ENCODE results near the gene APBB1IP.

Gene APBB1IP

DNA sequence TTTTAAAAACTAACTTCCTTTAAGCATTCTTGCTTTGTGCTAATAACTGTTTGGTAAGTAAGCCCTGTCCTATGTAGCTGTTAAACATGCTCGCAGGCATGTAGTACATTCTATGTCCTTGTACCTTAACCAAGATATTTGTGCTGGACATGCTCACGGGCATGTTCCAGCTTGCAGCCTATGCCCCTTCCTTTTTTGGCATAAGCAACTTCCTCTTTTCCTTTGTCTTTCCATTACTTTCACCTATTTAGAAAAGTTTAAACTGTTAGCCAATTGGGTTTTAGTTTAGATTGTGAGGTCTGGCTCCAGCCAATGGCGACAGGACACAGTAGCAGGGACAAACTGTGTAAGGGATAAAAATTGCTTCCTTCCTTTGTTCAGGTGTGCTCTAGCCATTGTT, 14.4 kb upstream of the APBB1IP start:
- no peak overlapping the region for H3K4ac ChIP-seq (ENCODE audit: low read depth, low read length)
- H4K8ac ChIP-seq (ENCODE audit: low read depth, low read length) = no peak overlapping the region
- no peak overlapping the region for H4K12ac ChIP-seq (ENCODE audit: low read depth, low read length)
- WGBS (ENCODE audit: extremely low coverage, insufficient coverage, insufficient read length) = no CpG with 5 or more reads among the region's 3 CpGs
- no peak overlapping the region for H3K14ac ChIP-seq (ENCODE audit: low read length)
- no peaks in the 10 kb centered on the region for H3K79me1 ChIP-seq (ENCODE audit: low read length)
- no peaks in the 10 kb centered on the region for H3K9me3 ChIP-seq (ENCODE audit: insufficient read depth, low read depth, low read length)
- no peak overlapping the region for H2BK5ac ChIP-seq (ENCODE audit: low read depth, low read length, poor library complexity)
- no peak overlapping the region for H3K18ac ChIP-seq (ENCODE audit: low read length)
- no peaks in the 10 kb centered on the region for H3K4me1 ChIP-seq (ENCODE audit: control insufficient read depth in 1 of 2, insufficient read depth in 2 of 2, low read length in 2 of 2)
- no peaks in the 10 kb centered on the region for H3K79me2 ChIP-seq (ENCODE audit: control insufficient read depth, insufficient read depth, low read length, poor library complexity)
- no peak overlapping the region for H3K27ac ChIP-seq (ENCODE audit: low read depth, low read length)
- H3K9ac ChIP-seq (ENCODE audit: low read length) = no peak overlapping the region
- no peak overlapping the region for H2AK5ac ChIP-seq (ENCODE audit: low read length)
- H2AFZ ChIP-seq (ENCODE audit: insufficient read depth, low read length, poor library complexity) = no peak overlapping the region
- H2BK120ac ChIP-seq (ENCODE audit: insufficient read depth, low read length, poor library complexity) = no peak overlapping the region
- H3K4me2 ChIP-seq (ENCODE audit: low read length) = no peak overlapping the region
- H4K91ac ChIP-seq (ENCODE audit: low read depth, low read length) = no peak overlapping the region
- H3K27me3 ChIP-seq (ENCODE audit: insufficient read depth, low read length) = no peaks in the 10 kb centered on the region
- H3K23ac ChIP-seq (ENCODE audit: low read length) = no peak overlapping the region
- H2BK12ac ChIP-seq (ENCODE audit: low read length) = no peak overlapping the region
- no peak for DNase-seq
- H3K36me3 ChIP-seq (ENCODE audit: control insufficient read depth in 1 of 2, insufficient read depth in 2 of 2, low read length in 2 of 2) = no peaks in the 10 kb centered on the region
- H3K4me3 ChIP-seq (ENCODE audit: low read depth, low read length) = no peak overlapping the region

DNA sequence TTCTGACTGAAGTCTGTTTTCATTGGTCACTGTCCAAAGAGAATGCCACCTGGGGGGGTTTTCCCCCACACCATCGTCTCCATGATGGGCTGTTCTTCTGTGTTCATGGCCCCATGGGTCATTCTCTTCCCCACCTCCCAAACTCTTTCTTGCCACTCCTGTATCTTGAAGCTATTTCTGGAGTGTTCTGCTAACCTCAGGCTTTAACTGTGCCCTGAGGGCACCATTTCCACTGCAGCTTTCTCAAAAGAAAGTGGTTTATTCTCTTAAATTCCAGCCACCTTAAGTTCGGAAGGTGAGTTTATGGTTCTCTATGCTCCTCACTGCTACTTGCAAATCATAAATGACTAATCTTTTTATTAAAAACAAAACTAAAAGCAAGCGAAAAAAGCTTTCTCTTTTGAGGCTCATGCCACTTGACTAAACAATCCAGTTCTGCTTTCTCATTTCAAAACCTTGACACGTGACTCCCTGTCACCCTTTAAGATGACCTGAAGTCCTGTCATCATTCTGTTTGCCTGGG, 7.4 kb upstream of the APBB1IP start:
- Histone ChIP-seq H3K36me3 (ENCODE audit: control insufficient read depth in 1 of 2, insufficient read depth in 2 of 2, low read length in 2 of 2) (no peaks in the 10 kb centered on the region), H3K79me1 (ENCODE audit: low read length) (no peaks in the 10 kb centered on the region), H4K91ac (ENCODE audit: low read depth, low read length) (no peak overlapping the region), H3K9ac (ENCODE audit: low read length) (no peak overlapping the region), H3K4me3 (ENCODE audit: low read depth, low read length) (no peak overlapping the region), H3K27ac (ENCODE audit: low read depth, low read length) (no peak overlapping the region), H3K4me2 (ENCODE audit: low read length) (no peak overlapping the region), H2AK5ac (ENCODE audit: low read length) (no peak overlapping the region), H2BK120ac (ENCODE audit: insufficient read depth, low read length, poor library complexity) (no peak overlapping the region), H3K79me2 (ENCODE audit: control insufficient read depth, insufficient read depth, low read length, poor library complexity) (no peaks in the 10 kb centered on the region), H3K27me3 (ENCODE audit: insufficient read depth, low read length) (no peaks in the 10 kb centered on the region), H3K4me1 (ENCODE audit: control insufficient read depth in 1 of 2, insufficient read depth in 2 of 2, low read length in 2 of 2) (peaks cover 0 to 6% of the 10 kb centered on the region in 2 experiments), H4K12ac (ENCODE audit: low read depth, low read length) (no peak overlapping the region), H3K4ac (ENCODE audit: low read depth, low read length) (no peak overlapping the region), H2BK5ac (ENCODE audit: low read depth, low read length, poor library complexity) (no peak overlapping the region), H3K14ac (ENCODE audit: low read length) (no peak overlapping the region), H4K8ac (ENCODE audit: low read depth, low read length) (no peak overlapping the region), H3K18ac (ENCODE audit: low read length) (no peak overlapping the region), H3K9me3 (ENCODE audit: insufficient read depth, low read depth, low read length) (no peaks in the 10 kb centered on the region), H2AFZ (ENCODE audit: insufficient read depth, low read length, poor library complexity) (no peak overlapping the region), H3K23ac (ENCODE audit: low read length) (no peak overlapping the region), H2BK12ac (ENCODE audit: low read length) (no peak overlapping the region)
- DNase-seq = peak; percentile 33 to 78
- WGBS (ENCODE audit: extremely low coverage, insufficient coverage, insufficient read length) = no CpG with 5 or more reads among the region's 4 CpGs

DNA sequence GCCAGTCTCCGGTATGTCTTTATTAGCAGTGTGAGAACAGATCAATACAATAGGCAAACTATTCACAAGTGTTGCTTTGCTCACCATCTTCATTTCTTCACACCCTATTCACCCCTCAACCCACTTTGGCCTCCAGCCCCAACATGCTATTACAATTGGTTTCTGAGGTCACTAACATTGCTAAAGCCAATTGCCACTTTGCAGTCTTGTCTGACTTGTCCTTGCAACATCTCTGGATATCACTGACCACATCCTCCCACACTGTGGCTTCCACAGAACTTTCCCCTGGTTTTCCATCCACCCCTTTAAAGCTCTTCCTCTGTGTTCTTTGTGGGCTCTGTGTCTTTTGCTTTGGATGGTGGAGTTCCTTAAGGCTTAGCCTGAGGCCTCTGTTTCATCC, 5.2 kb upstream of the APBB1IP start:
- DNase-seq = peak in 1 of 2 donors; percentile 27
- Histone ChIP-seq H2AFZ (ENCODE audit: insufficient read depth, low read length, poor library complexity) (no peak overlapping the region), H3K4ac (ENCODE audit: low read depth, low read length) (no peak overlapping the region), H2AK5ac (ENCODE audit: low read length) (no peak overlapping the region), H2BK12ac (ENCODE audit: low read length) (no peak overlapping the region), H4K12ac (ENCODE audit: low read depth, low read length) (no peak overlapping the region), H3K9me3 (ENCODE audit: insufficient read depth, low read depth, low read length) (no peaks in the 10 kb centered on the region), H3K23ac (ENCODE audit: low read length) (no peak overlapping the region), H3K27ac (ENCODE audit: low read depth, low read length) (no peak overlapping the region), H2BK5ac (ENCODE audit: low read depth, low read length, poor library complexity) (no peak overlapping the region), H3K4me3 (ENCODE audit: low read depth, low read length) (no peak overlapping the region), H3K4me1 (ENCODE audit: control insufficient read depth in 1 of 2, insufficient read depth in 2 of 2, low read length in 2 of 2) (peaks cover 3 to 10% of the 10 kb centered on the region in 2 experiments), H3K14ac (ENCODE audit: low read length) (no peak overlapping the region), H3K4me2 (ENCODE audit: low read length) (no peak overlapping the region), H3K18ac (ENCODE audit: low read length) (no peak overlapping the region), H3K79me2 (ENCODE audit: control insufficient read depth, insufficient read depth, low read length, poor library complexity) (no peaks in the 10 kb centered on the region), H3K9ac (ENCODE audit: low read length) (no peak overlapping the region), H4K8ac (ENCODE audit: low read depth, low read length) (no peak overlapping the region), H3K79me1 (ENCODE audit: low read length) (peaks cover 2% of the 10 kb centered on the region), H3K27me3 (ENCODE audit: insufficient read depth, low read length) (no peaks in the 10 kb centered on the region), H3K36me3 (ENCODE audit: control insufficient read depth in 1 of 2, insufficient read depth in 2 of 2, low read length in 2 of 2) (no peaks in the 10 kb centered on the region), H4K91ac (ENCODE audit: low read depth, low read length) (no peak overlapping the region), H2BK120ac (ENCODE audit: insufficient read depth, low read length, poor library complexity) (no peak overlapping the region)
- no CpG with 5 or more reads among the region's 1 CpG for WGBS (ENCODE audit: extremely low coverage, insufficient coverage, insufficient read length)

DNA sequence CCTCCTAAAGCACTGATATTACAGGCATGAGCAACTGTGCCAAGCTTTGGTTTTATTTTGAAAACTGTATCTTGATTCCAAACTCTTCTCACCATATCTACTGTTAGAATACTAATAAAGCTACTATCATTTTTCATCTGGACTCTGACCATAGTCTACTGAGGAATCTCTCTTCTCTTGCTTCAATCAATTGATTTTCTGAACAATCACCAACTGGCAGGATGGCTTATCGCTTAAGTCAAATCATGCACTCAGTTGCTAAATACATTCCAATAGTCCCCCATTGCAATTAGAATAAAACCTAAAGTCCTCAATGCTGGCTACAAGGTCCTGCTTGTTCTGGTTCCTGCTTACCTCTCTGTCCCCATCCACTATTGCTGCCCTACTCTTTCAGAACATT, 2.3 kb upstream of the APBB1IP start:
- Histone ChIP-seq H3K9ac (ENCODE audit: low read length) (no peak overlapping the region), H3K4me1 (ENCODE audit: control insufficient read depth in 1 of 2, insufficient read depth in 2 of 2, low read length in 2 of 2) (peaks cover 13 to 17% of the 10 kb centered on the region in 2 experiments), H2AK5ac (ENCODE audit: low read length) (no peak overlapping the region), H2BK5ac (ENCODE audit: low read depth, low read length, poor library complexity) (no peak overlapping the region), H3K14ac (ENCODE audit: low read length) (no peak overlapping the region), H2AFZ (ENCODE audit: insufficient read depth, low read length, poor library complexity) (no peak overlapping the region), H3K9me3 (ENCODE audit: insufficient read depth, low read depth, low read length) (no peaks in the 10 kb centered on the region), H3K79me1 (ENCODE audit: low read length) (peaks cover 12% of the 10 kb centered on the region), H3K36me3 (ENCODE audit: control insufficient read depth in 1 of 2, insufficient read depth in 2 of 2, low read length in 2 of 2) (no peaks in the 10 kb centered on the region), H4K12ac (ENCODE audit: low read depth, low read length) (no peak overlapping the region), H3K79me2 (ENCODE audit: control insufficient read depth, insufficient read depth, low read length, poor library complexity) (no peaks in the 10 kb centered on the region), H3K27me3 (ENCODE audit: insufficient read depth, low read length) (no peaks in the 10 kb centered on the region), H3K23ac (ENCODE audit: low read length) (no peak overlapping the region), H2BK12ac (ENCODE audit: low read length) (no peak overlapping the region), H2BK120ac (ENCODE audit: insufficient read depth, low read length, poor library complexity) (peak overlapping the region; percentile 34), H4K8ac (ENCODE audit: low read depth, low read length) (no peak overlapping the region), H3K4ac (ENCODE audit: low read depth, low read length) (no peak overlapping the region), H3K4me2 (ENCODE audit: low read length) (no peak overlapping the region), H3K4me3 (ENCODE audit: low read depth, low read length) (no peak overlapping the region), H3K27ac (ENCODE audit: low read depth, low read length) (no peak overlapping the region), H4K91ac (ENCODE audit: low read depth, low read length) (no peak overlapping the region), H3K18ac (ENCODE audit: low read length) (no peak overlapping the region)
- DNase-seq = no peak
- WGBS (ENCODE audit: extremely low coverage, insufficient coverage, insufficient read length) = no CpG with 5 or more reads among the region's 1 CpG
